Peyer's patch (tissue), 4 donors: ENCODE data around the gene MEIOC. TPM values are rescaled to one million over a fixed set of nuclear protein-coding genes. Genes with fewer than 3 reads are reported as not detected.
A peak's percentile ranks its signal among the peaks of the same experiment; 100 is the strongest.
"Not testable (repeated sequence)": the region's sequence is repeated elsewhere in the genome, so short reads cannot be mapped to it uniquely, and the experiment has no call there.

ENCODE experiments used
- DNase-seq, 3 donors: peaks; one replicate each; pipeline ENCODE4 v3.0.0-alpha.2; 2017 to 2019
- H3K27ac ChIP-seq, 4 donors: fragments of 200-600 bp; sonication (generic); one replicate each; pipeline ENCODE4 v1.5.1; 2016 to 2019
- H3K27me3 ChIP-seq, 2 donors: fragments of 200-600 bp; sonication (generic); one replicate each; pipeline ENCODE4 v1.5.1; 2019
- H3K36me3 ChIP-seq, 3 donors: fragments of 200-600 bp; sonication (generic); one replicate each; pipeline ENCODE4 v1.5.1; 2016 to 2019
- H3K4me1 ChIP-seq, 4 donors: fragments of 200-600 bp; sonication (generic); one replicate each; pipeline ENCODE4 v1.5.1; 2016 to 2019
- H3K4me3 ChIP-seq, 4 donors: fragments of 200-600 bp; sonication (generic); 1 replicate in 3 of 4; 2 replicates in 1 of 4; pipeline ENCODE4 v1.5.1; 2016 to 2019; ENCODE audit warnings: mild to moderate bottlenecking in 1 of 4
- H3K9me3 ChIP-seq, 4 donors: fragments of 200-600 bp; sonication (generic); one replicate each; pipeline ENCODE4 v1.5.1; 2016 to 2019; ENCODE audit warnings: mild to moderate bottlenecking in 1 of 4
- CTCF ChIP-seq, 6 experiments: fragments of 450-650 bp in 4 of 6; fragments of 200-600 bp in 2 of 6; sonication (generic) in 1 of 6; IDR thresholded peaks; one replicate each; pipeline ENCODE4 v1.5.1; 2017 to 2019; ENCODE audit warnings: antibody characterized with exemption in 6 of 6, mild to moderate bottlenecking in 3 of 6, moderate library complexity in 1 of 6
- POLR2A ChIP-seq, 2 donors: fragments of 450-650 bp; IDR thresholded peaks; one replicate each; pipeline ENCODE4 v1.5.1; 2017; ENCODE audit warnings: antibody characterized with exemption in 2 of 2, mild to moderate bottlenecking in 2 of 2, moderate library complexity in 2 of 2
- total RNA-seq, 4 donors: library from RNA; depleted of rRNA; stranded (reverse); fragments of >200 nt; gene quantifications; one replicate each; pipeline ENCODE4 v1.1.0, GENCODE V29; 2016

MEIOC gene
- total RNA-seq, 4 donors from 2014 or later = not detected

GRCh38 chr17:44664867-44665266 lies 8.6 kb downstream of the MEIOC start:
- Histone ChIP-seq H3K27me3 (no peaks in the 10 kb centered on the region), H3K36me3 (no peaks in the 10 kb centered on the region), H3K27ac (no peak overlapping the region), H3K4me1 (no peaks in the 10 kb centered on the region), H3K4me3 (no peak overlapping the region), H3K9me3 (no peaks in the 10 kb centered on the region)
- TF ChIP-seq POLR2A (IDR thresholded peaks at IDR 0.05) (no peak), CTCF (IDR thresholded peaks at IDR 0.05) (no peak)
- DNase-seq = no peak

- TF ChIP-seq POLR2A (IDR thresholded peaks at IDR 0.05) (no peak), CTCF (IDR thresholded peaks at IDR 0.05) (no peak)
- H3K27me3 ChIP-seq = no peaks in the 10 kb centered on the region
- no peaks in the 10 kb centered on the region for H3K4me1 ChIP-seq
These were observed 9.7 kb downstream of the MEIOC start for GRCh38 chr17:44666006-44666405.

GRCh38 chr17:44672479-44673093 lies 16.3 kb downstream of the MEIOC start:
- Histone ChIP-seq H3K36me3 (no peaks in the 10 kb centered on the region), H3K27ac (no peak overlapping the region), H3K9me3 (no peaks in the 10 kb centered on the region), H3K27me3 (no peaks in the 10 kb centered on the region), H3K4me1 (no peaks in the 10 kb centered on the region), H3K4me3 (no peak overlapping the region)
- DNase-seq = no peak
- no peak for TF ChIP-seq POLR2A (IDR thresholded peaks at IDR 0.05)
- peak in 5 of 6 experiments; percentile 34 to 54 (median 41) for TF ChIP-seq CTCF (IDR thresholded peaks at IDR 0.05)

More at GRCh38 chr17:44666006-44666405, 9.7 kb downstream of the MEIOC start:
- Histone ChIP-seq H3K4me3 (no peak overlapping the region), H3K36me3 (no peaks in the 10 kb centered on the region), H3K27ac (no peak overlapping the region), H3K9me3 (no peaks in the 10 kb centered on the region)
- DNase-seq = no peak

GRCh38 chr17:44673893-44674292 lies 17.6 kb downstream of the MEIOC start:
- DNase-seq = no peak
- Histone ChIP-seq H3K36me3 (peaks cover 0 to 10% (median 0%) of the 10 kb centered on the region in 3 donors), H3K4me1 (no peaks in the 10 kb centered on the region), H3K27ac (no peak overlapping the region), H3K4me3 (no peak overlapping the region), H3K9me3 (no peaks in the 10 kb centered on the region), H3K27me3 (no peaks in the 10 kb centered on the region)
- TF ChIP-seq POLR2A (IDR thresholded peaks at IDR 0.05) (no peak), CTCF (IDR thresholded peaks at IDR 0.05) (no peak)

DNA sequence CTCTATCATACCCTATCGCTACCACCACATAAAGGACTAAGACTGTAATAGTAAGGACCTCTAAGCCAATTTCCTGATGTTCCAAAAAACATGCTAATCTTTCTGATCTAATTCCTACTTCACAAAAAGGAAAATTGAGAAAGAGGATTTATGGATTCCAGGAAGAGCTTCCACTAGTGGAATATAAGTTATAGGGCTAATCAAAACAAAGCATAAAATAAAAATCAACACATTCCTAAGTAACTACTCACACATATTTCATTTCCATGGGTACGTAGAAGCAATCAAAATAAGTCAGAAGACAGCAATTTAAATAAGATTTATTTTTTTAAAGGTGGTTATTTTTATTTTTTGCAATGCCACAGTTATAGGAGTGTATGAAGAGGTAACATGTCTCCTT lies 20.9 kb downstream of the MEIOC start:
- H3K4me3 ChIP-seq = no peak overlapping the region
- no peak overlapping the region for H3K27ac ChIP-seq
- DNase-seq = no peak
- no peaks in the 10 kb centered on the region for H3K9me3 ChIP-seq
- TF ChIP-seq CTCF (IDR thresholded peaks at IDR 0.05) (no peak), POLR2A (IDR thresholded peaks at IDR 0.05) (no peak)
- no peaks in the 10 kb centered on the region for H3K27me3 ChIP-seq
- H3K4me1 ChIP-seq = no peaks in the 10 kb centered on the region
- H3K36me3 ChIP-seq = peaks cover 0 to 41% (median 0%) of the 10 kb centered on the region in 3 donors

DNA sequence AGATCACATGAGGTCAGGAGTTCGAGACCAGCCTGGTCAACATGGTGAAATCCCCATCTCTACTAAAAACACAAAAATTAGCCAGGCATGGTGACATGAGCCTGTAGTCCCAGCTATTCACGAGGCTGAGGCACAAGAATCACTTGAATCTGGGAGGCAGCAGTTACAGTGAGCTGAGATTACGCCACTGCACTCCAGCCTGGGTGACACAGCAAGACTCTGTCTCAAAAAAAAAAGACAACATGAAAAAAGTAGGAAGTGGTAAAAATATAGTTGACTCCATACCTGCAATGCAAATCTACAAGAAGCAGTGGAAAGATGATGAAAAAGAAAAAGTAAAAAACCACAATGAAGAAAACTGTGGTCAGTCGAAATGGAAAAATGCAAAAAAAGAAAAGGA lies 27.0 kb downstream of the MEIOC start:
- not testable (repeated sequence) for H3K4me1 ChIP-seq, H3K4me3 ChIP-seq, H3K27ac ChIP-seq, H3K9me3 ChIP-seq, H3K27me3 ChIP-seq, DNase-seq
- peaks cover 0 to 59% (median 0%) of the 10 kb centered on the region in 3 donors for H3K36me3 ChIP-seq
